WTC11 (cell line): ENCODE measurements around the gene DTWD2. TPM values are rescaled to one million over a fixed set of nuclear protein-coding genes. Genes with fewer than 3 reads are reported as not detected.
"Not testable (repeated sequence)": the region's sequence is repeated elsewhere in the genome, so short reads cannot be mapped to it uniquely, and the experiment has no call there.

Experiments used
- ATAC-seq: fragments of 200-7000 bp; cut with Tn5 transposase; 2 replicates; pipeline ENCODE4 v1.10.0; 2021; ENCODE audit warnings: mild to moderate bottlenecking, moderate library complexity
- CTCF ChIA-PET: fragments of 300-600 bp; sonication (Branson Sonifier 250); formaldehyde crosslinking; loops from one replicate; lab custom pipeline; 2021; ENCODE audit warnings: antibody characterized with exemption; lab: Charles Lee
- POLR2A ChIA-PET: fragments of 350-600 bp; sonication (Branson Sonifier 250); formaldehyde crosslinking; loops from one replicate; lab custom pipeline; 2021; ENCODE audit warnings: antibody characterized with exemption; lab: Charles Lee
- DNase-seq: peaks from one replicate; pipeline ENCODE4 v3.0.0; 2021; ENCODE audit warnings: low spot score
- H3K27ac Mint-ChIP-seq: 2 replicates; pipeline ENCODE4 v1.8.0; 2021; ENCODE audit warnings: mixed read lengths
- H3K27me3 Mint-ChIP-seq: 2 replicates; pipeline ENCODE4 v1.8.0; 2021; ENCODE audit warnings: low read depth, mild to moderate bottlenecking, moderate library complexity, mixed read lengths
- H3K36me3 Mint-ChIP-seq: 2 replicates; pipeline ENCODE4 v1.8.0; 2021; ENCODE audit warnings: mixed read lengths
- H3K4me1 Mint-ChIP-seq: 2 replicates; pipeline ENCODE4 v1.8.0; 2022; ENCODE audit warnings: mixed read lengths
- H3K4me3 Mint-ChIP-seq: 2 replicates; pipeline ENCODE4 v1.8.0; 2021; ENCODE audit warnings: mild to moderate bottlenecking, moderate library complexity, mixed read lengths
- H3K9me3 Mint-ChIP-seq: 2 replicates; pipeline ENCODE4 v1.8.0; 2021; ENCODE audit warnings: mixed read lengths
- CREB1 ChIP-seq: sonication (generic); formaldehyde crosslinking; IDR thresholded peaks from 2 replicates; pipeline ENCODE4 v1.8.0; 2023; ENCODE audit warnings: mild to moderate bottlenecking, missing genetic modification reagents
- KAT7 ChIP-seq: sonication (generic); formaldehyde crosslinking; IDR thresholded peaks from 2 replicates; pipeline ENCODE4 v1.8.1; 2023; ENCODE audit warnings: missing genetic modification reagents, mild to moderate bottlenecking, borderline replicate concordance
- MAX ChIP-seq: sonication (generic); formaldehyde crosslinking; IDR thresholded peaks from 2 replicates; pipeline ENCODE4 v1.8.0; 2022; ENCODE audit warnings: mild to moderate bottlenecking, missing genetic modification reagents
- MYBL2 ChIP-seq: sonication (generic); formaldehyde crosslinking; IDR thresholded peaks from 2 replicates; pipeline ENCODE4 v1.8.1; 2023; ENCODE audit warnings: mild to moderate bottlenecking, moderate library complexity, missing genetic modification reagents
- NFYB ChIP-seq: sonication (generic); formaldehyde crosslinking; conservative IDR thresholded peaks from 2 replicates; pipeline ENCODE4 v1.8.0; 2022; ENCODE audit warnings: low read depth, missing genetic modification reagents
- NR1H2 ChIP-seq: sonication (generic); formaldehyde crosslinking; IDR thresholded peaks from 2 replicates; pipeline ENCODE4 v1.9.0; 2021; ENCODE audit warnings: mild to moderate bottlenecking, moderate library complexity, missing genetic modification reagents
- NR2C2 ChIP-seq: sonication (generic); formaldehyde crosslinking; IDR thresholded peaks from 2 replicates; pipeline ENCODE4 v1.8.0; 2022; ENCODE audit warnings: mild to moderate bottlenecking, missing genetic modification reagents
- NR3C1 ChIP-seq: sonication (generic); formaldehyde crosslinking; conservative IDR thresholded peaks from 2 replicates; pipeline ENCODE4 v1.8.1; 2023; ENCODE audit warnings: low read depth, mild to moderate bottlenecking, missing genetic modification reagents
- PRDM15 ChIP-seq: sonication (generic); formaldehyde crosslinking; IDR thresholded peaks from 2 replicates; pipeline ENCODE4 v1.8.0; 2022; ENCODE audit warnings: missing genetic modification reagents
- RELA ChIP-seq: sonication (generic); formaldehyde crosslinking; IDR thresholded peaks from 2 replicates; pipeline ENCODE4 v1.8.1; 2022; ENCODE audit warnings: missing genetic modification reagents, mild to moderate bottlenecking, borderline replicate concordance
- RORB ChIP-seq: fragments of 250-450 bp; sonication (Bioruptor Pico); IDR thresholded peaks from 2 replicates; pipeline ENCODE4 v1.9.0; 2021; ENCODE audit warnings: mild to moderate bottlenecking
- SMAD3 ChIP-seq: sonication (generic); formaldehyde crosslinking; IDR thresholded peaks from 2 replicates; pipeline ENCODE4 v1.8.0; 2022; ENCODE audit warnings: missing genetic modification reagents, mild to moderate bottlenecking, borderline replicate concordance
- ZNF121 ChIP-seq: sonication (generic); formaldehyde crosslinking; IDR thresholded peaks from 2 replicates; pipeline ENCODE4 v1.8.0; 2023; ENCODE audit warnings: missing genetic modification reagents
- ZNF219 ChIP-seq: sonication (generic); formaldehyde crosslinking; IDR thresholded peaks from 2 replicates; pipeline ENCODE4 v1.8.0; 2023; ENCODE audit warnings: missing genetic modification reagents, mild to moderate bottlenecking, borderline replicate concordance
- ZNF263 ChIP-seq: sonication (generic); formaldehyde crosslinking; IDR thresholded peaks from 2 replicates; pipeline ENCODE4 v1.8.1; 2022; ENCODE audit warnings: low read depth, mild to moderate bottlenecking, moderate library complexity, missing genetic modification reagents
- ZNF281 ChIP-seq: sonication (generic); formaldehyde crosslinking; IDR thresholded peaks from 2 replicates; pipeline ENCODE4 v1.8.0; 2023; ENCODE audit warnings: mild to moderate bottlenecking, missing genetic modification reagents
- ZNF396 ChIP-seq: fragments of 250-450 bp; sonication (Bioruptor Pico); IDR thresholded peaks from 2 replicates; pipeline ENCODE4 v1.8.0; 2021; ENCODE audit warnings: mild to moderate bottlenecking, moderate library complexity, borderline replicate concordance
- ZNF512 ChIP-seq: sonication (generic); formaldehyde crosslinking; IDR thresholded peaks from 2 replicates; pipeline ENCODE4 v1.8.1; 2022; ENCODE audit warnings: missing genetic modification reagents, borderline replicate concordance
- ZSCAN18 ChIP-seq: fragments of 250-450 bp; sonication (Bioruptor Pico); IDR thresholded peaks from 2 replicates; pipeline ENCODE4 v2.1.2; 2022; ENCODE audit warnings: mild to moderate bottlenecking, moderate library complexity
- total RNA-seq: library from RNA; stranded (reverse); gene quantifications from 3 replicates; pipeline ENCODE4 v1.2.3, GENCODE V29; 2021

The DTWD2 gene
- total RNA-seq, 1 experiment from 2014 or later: 13.1 TPM

GRCh38 chr5:118980438-118980837 is 7.9 kb downstream of the DTWD2 start (continued):
- TF ChIP-seq ZNF281 (CRISPR knock-in tag) (no peak), NFYB (CRISPR knock-in tag) (no peak), CREB1 (CRISPR knock-in tag) (no peak), KAT7 (CRISPR knock-in tag) (no peak), MAX (CRISPR knock-in tag) (no peak), ZNF121 (CRISPR knock-in tag) (no peak), NR2C2 (CRISPR knock-in tag) (no peak), RORB (no peak), ZNF512 (CRISPR knock-in tag) (no peak), PRDM15 (CRISPR knock-in tag) (no peak), SMAD3 (CRISPR knock-in tag) (no peak), NR1H2 (CRISPR knock-in tag) (no peak), MYBL2 (CRISPR knock-in tag) (no peak), ZNF396 (CRISPR knock-in tag) (no peak)

GRCh38 chr5:118980017-118980416 is 8.3 kb downstream of the DTWD2 start:
- Mint-ChIP-seq H3K27me3 (no peaks in the 10 kb centered on the region), H3K4me1 (no peaks in the 10 kb centered on the region), H3K9me3 (peaks cover 34% of the 10 kb centered on the region), H3K4me3 (no peak overlapping the region), H3K27ac (no peak overlapping the region), H3K36me3 (peaks cover 14% of the 10 kb centered on the region)
- no peak for DNase-seq
- ChIA-PET POLR2A (no interaction called here), CTCF (interaction anchor here (1.4 to 1.6 kb wide), 2 partner anchors 8 to 9 kb away, joined by 3 to 4 read pairs; no protein-coding TSS in a partner anchor)
- TF ChIP-seq ZNF263 (CRISPR knock-in tag): no peak
- TF ChIP-seq RELA: no peak
- no peak for TF ChIP-seq SMAD3 (CRISPR knock-in tag)
- no peak for TF ChIP-seq ZNF219 (CRISPR knock-in tag)
- no peak for TF ChIP-seq ZSCAN18
- no peak for TF ChIP-seq NR3C1 (CRISPR knock-in tag)
- ATAC-seq: no peak

GRCh38 chr5:118973779-118974445 is 14.4 kb downstream of the DTWD2 start:
- DNase-seq, CTCF ChIA-PET, H3K27ac Mint-ChIP-seq, H3K4me3 Mint-ChIP-seq, H3K27me3 Mint-ChIP-seq, H3K4me1 Mint-ChIP-seq, ATAC-seq, POLR2A ChIA-PET: not testable (repeated sequence)
- Mint-ChIP-seq H3K9me3 (peaks cover 38% of the 10 kb centered on the region), H3K36me3 (peaks cover 18% of the 10 kb centered on the region)
